HFF-Myc (cell line): ENCODE results near the gene PRSS33.

Source experiments
- DNase-seq: peaks from one replicate; pipeline ENCODE4 v3.0.0-alpha.2; 2011; ENCODE audit warnings: low read depth; ENCODE audit errors: extremely low read depth
- H3K4me3 ChIP-seq: replicated peaks from 2 replicates; pipeline ENCODE4 v1.5.1; 2011; ENCODE audit warnings: low read depth, mild to moderate bottlenecking, control low read depth, low read length
- CTCF ChIP-seq: IDR thresholded peaks from 2 replicates; pipeline ENCODE4 v1.5.1; 2012; ENCODE audit warnings: mild to moderate bottlenecking, low read depth, low read length, control low read depth; ENCODE audit errors: missing control alignments

PRSS33 gene

GRCh38 chr16:2741168-2741567 lies 46.2 kb downstream of the PRSS33 start:
- no peak for DNase-seq
- no peak overlapping the region for H3K4me3 ChIP-seq
- no peak for TF ChIP-seq CTCF

- no peak for DNase-seq
- no peak for TF ChIP-seq CTCF
- no peak overlapping the region for H3K4me3 ChIP-seq
Observed at GRCh38 chr16:2740476-2740875, 46.9 kb downstream of the PRSS33 start.

GRCh38 chr16:2739625-2740430 lies 47.5 kb downstream of the PRSS33 start:
- no peak for DNase-seq
- TF ChIP-seq CTCF = no peak
- H3K4me3 ChIP-seq = no peak overlapping the region

GRCh38 chr16:2738615-2739014 lies 48.7 kb downstream of the PRSS33 start:
- DNase-seq = no peak
- H3K4me3 ChIP-seq = no peak overlapping the region
- TF ChIP-seq CTCF = no peak

- DNase-seq = no peak
- no peak overlapping the region for H3K4me3 ChIP-seq
- no peak for TF ChIP-seq CTCF
Observed at GRCh38 chr16:2737895-2738418, 49.4 kb downstream of the PRSS33 start.

GRCh38 chr16:2737238-2737605 lies 50.1 kb downstream of the PRSS33 start:
- H3K4me3 ChIP-seq = no peak overlapping the region
- TF ChIP-seq CTCF = no peak
- no peak for DNase-seq
